GM23248 (cell line): ENCODE data around the gene SLC2A1.

Experiments
- EZH2 ChIP-seq: fragments of 200-600 bp; sonication (generic); IDR thresholded peaks from 2 replicates; pipeline ENCODE4 v1.6.1; 2018; ENCODE audit warnings: antibody characterized with exemption, mild to moderate bottlenecking; ENCODE audit not compliant: insufficient read depth, poor library complexity, severe bottlenecking
- EZH2phosphoT487 ChIP-seq: fragments of 200-600 bp; sonication (generic); IDR thresholded peaks from 2 replicates; pipeline ENCODE4 v1.6.1; 2018; ENCODE audit warnings: antibody characterized with exemption, moderate library complexity, mild to moderate bottlenecking, low read depth; ENCODE audit not compliant: insufficient read depth

DNA sequence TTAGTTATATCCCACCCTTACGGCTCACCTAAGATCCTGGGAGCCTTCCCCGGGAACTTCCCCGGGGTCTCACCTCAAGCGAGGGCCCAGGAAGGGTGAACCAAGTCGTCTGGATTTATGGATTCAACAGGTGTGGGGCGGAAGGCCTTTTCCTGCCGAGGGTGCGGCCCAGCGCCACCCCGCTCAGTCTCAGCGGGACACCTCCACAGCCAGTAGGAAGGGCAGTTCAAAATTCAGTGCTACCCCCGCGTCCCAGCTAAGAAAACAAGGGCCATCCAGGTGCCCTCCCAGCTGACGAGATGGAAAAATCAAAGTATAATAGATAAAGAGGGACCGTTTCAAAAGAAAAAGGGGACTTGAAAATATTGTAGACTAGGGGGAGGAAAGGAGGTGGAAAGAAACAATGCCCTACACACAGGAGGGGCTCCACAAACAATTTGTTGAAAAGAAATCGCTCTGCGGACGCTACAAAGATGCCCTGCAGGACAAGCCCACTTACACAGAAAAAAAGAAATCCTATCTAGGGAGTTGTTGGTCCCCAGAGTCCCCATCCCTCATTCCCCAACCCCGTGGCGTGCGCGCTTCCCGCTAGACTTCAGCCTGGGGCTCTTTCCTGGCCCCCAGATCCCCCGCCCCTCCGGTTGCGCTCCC, 1.3 kb downstream of the SLC2A1 start:
- TF ChIP-seq EZH2, result no peak
- TF ChIP-seq EZH2phosphoT487, result no peak
